Nephron (organoid): ENCODE results near the gene USO1.

Experiments
- H3K27ac Mint-ChIP-seq, 3 experiments: 2 replicates each; pipeline ENCODE4 v1.8.0; 2020; ENCODE audit warnings: mixed read lengths in 3 of 3, mild to moderate bottlenecking in 2 of 3, moderate library complexity in 1 of 3
- H3K27me3 Mint-ChIP-seq: 2 replicates; pipeline ENCODE4 v1.8.0; 2021; ENCODE audit warnings: low read depth, mild to moderate bottlenecking, moderate library complexity, mixed read lengths
- H3K36me3 Mint-ChIP-seq: 2 replicates; pipeline ENCODE4 v1.8.0; 2020; ENCODE audit warnings: low read depth, mixed read lengths
- H3K4me1 Mint-ChIP-seq: 2 replicates; pipeline ENCODE4 v1.8.0; 2020; ENCODE audit warnings: mixed read lengths
- H3K4me3 Mint-ChIP-seq, 3 experiments: 2 replicates each; pipeline ENCODE4 v1.8.0; 2020; ENCODE audit warnings: mild to moderate bottlenecking in 3 of 3, mixed read lengths in 3 of 3, moderate library complexity in 2 of 3
- H3K9me3 Mint-ChIP-seq: 2 replicates; pipeline ENCODE4 v1.8.0; 2020; ENCODE audit warnings: mixed read lengths
- CTCF ChIP-seq, 3 experiments: fragments of 200-600 bp; sonication (generic); IDR thresholded peaks; one replicate each; pipeline ENCODE4 v1.5.0; 2021; ENCODE audit warnings: antibody characterized with exemption in 3 of 3; ENCODE audit not compliant: unreplicated experiment in 3 of 3

The USO1 gene

GRCh38 chr4:75724066-75724866, at the start of gene USO1:
USO1 (plus strand) TSS chr4:75724577; CDS start chr4:75724820, 243 bp downstream.
- Mint-ChIP-seq H3K9me3 (no peaks in the 10 kb centered on the region), H3K4me3 (peak within 1 kb of the TSS; percentile 97 to 99 (median 98)), H3K27me3 (no peaks in the 10 kb centered on the region), H3K36me3 (peaks cover 2% of the 10 kb centered on the region), H3K27ac (peak within 1 kb of the TSS; percentile 99 to 100 (median 100)), H3K4me1 (peaks cover 41% of the 10 kb centered on the region)
- peak; percentile 78 to 86 (median 82) for TF ChIP-seq CTCF (IDR thresholded peaks at IDR 0.05; ENCODE audit: unreplicated experiment in 3 of 3)

- Mint-ChIP-seq H3K9me3 (no peaks in the 10 kb centered on the region), H3K27me3 (no peaks in the 10 kb centered on the region), H3K4me1 (peaks cover 25% of the 10 kb centered on the region), H3K27ac (peak overlapping the region; percentile 37 to 80 (median 49)), H3K4me3 (peak overlapping the region; percentile 17 to 50 (median 48)), H3K36me3 (no peaks in the 10 kb centered on the region)
- TF ChIP-seq CTCF (IDR thresholded peaks at IDR 0.05; ENCODE audit: unreplicated experiment in 3 of 3) = no peak
Measured at GRCh38 chr4:75675004-75675531, 49.3 kb upstream of the USO1 start.

DNA sequence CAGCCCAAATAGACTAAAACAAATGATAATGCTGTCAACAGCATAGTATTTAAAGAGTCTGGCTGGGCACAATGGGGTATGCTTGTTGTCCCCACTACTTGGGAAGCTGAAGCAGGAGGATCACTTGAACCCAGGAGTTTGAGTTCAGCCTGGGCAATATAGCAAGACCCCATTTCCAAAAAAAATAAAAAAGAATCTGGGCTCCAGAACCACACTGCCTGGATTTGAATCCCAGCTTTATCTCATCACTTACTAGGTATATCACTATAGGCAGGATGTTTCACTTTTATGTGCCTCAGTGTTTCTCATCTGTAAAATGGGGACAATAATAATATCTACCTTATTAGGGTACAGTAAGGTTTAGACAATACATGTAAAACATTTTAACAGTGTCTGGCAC, 45.9 kb upstream of the USO1 start:
- Mint-ChIP-seq H3K9me3 (no peaks in the 10 kb centered on the region), H3K4me1 (peaks cover 8% of the 10 kb centered on the region), H3K27ac (no peak overlapping the region), H3K27me3 (no peaks in the 10 kb centered on the region), H3K36me3 (no peaks in the 10 kb centered on the region), H3K4me3 (no peak overlapping the region)
- TF ChIP-seq CTCF (IDR thresholded peaks at IDR 0.05; ENCODE audit: unreplicated experiment in 3 of 3) = no peak

DNA sequence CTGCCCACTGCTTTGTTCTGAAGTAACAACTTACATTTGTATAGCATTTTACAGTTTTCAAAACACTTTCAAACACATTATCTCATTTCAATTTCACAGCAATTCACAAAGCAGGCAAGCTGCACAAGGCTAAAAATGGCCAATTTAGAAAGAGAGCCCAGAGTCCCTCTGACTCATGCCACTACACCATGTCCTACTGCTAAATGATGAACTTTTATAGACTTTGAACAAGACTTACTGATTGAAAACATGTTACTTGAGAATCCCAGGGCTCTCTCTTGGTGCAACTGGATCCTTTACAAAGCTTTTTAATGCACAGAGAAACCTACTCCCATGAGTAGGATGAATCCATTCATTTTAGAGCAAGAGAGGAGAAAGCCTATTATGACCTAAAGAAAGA, 45.4 kb upstream of the USO1 start:
- H3K36me3 Mint-ChIP-seq = no peaks in the 10 kb centered on the region
- no peak for TF ChIP-seq CTCF (IDR thresholded peaks at IDR 0.05; ENCODE audit: unreplicated experiment in 3 of 3)
- H3K9me3 Mint-ChIP-seq = no peaks in the 10 kb centered on the region
- H3K27ac Mint-ChIP-seq = no peak overlapping the region
- peaks cover 4% of the 10 kb centered on the region for H3K4me1 Mint-ChIP-seq
- no peaks in the 10 kb centered on the region for H3K27me3 Mint-ChIP-seq
- H3K4me3 Mint-ChIP-seq = no peak overlapping the region

GRCh38 chr4:75679876-75680575, 44.4 kb upstream of the USO1 start:
- H3K4me3 Mint-ChIP-seq = no peak overlapping the region
- H3K9me3 Mint-ChIP-seq = no peaks in the 10 kb centered on the region
- TF ChIP-seq CTCF (IDR thresholded peaks at IDR 0.05; ENCODE audit: unreplicated experiment in 3 of 3) = no peak
- no peaks in the 10 kb centered on the region for H3K4me1 Mint-ChIP-seq
- H3K27me3 Mint-ChIP-seq = no peaks in the 10 kb centered on the region
- H3K36me3 Mint-ChIP-seq = no peaks in the 10 kb centered on the region
- no peak overlapping the region for H3K27ac Mint-ChIP-seq
